HG02938 (cell line): ENCODE results near the gene MAPK10.
"Not testable (repeated sequence)": the region's sequence is repeated elsewhere in the genome, so short reads cannot be mapped to it uniquely, and the experiment has no call there.

Experiments
- ATAC-seq: cut with Tn5 transposase; IDR thresholded peaks from one replicate; pipeline ENCODE4 v1.9.1; 2021; ENCODE audit warnings: mild to moderate bottlenecking, moderate library complexity; ENCODE audit not compliant: unreplicated experiment

MAPK10 gene

GRCh38 chr4:86114563-86114962 is 245.3 kb downstream of the MAPK10 start:
- ATAC-seq, result no peak

DNA sequence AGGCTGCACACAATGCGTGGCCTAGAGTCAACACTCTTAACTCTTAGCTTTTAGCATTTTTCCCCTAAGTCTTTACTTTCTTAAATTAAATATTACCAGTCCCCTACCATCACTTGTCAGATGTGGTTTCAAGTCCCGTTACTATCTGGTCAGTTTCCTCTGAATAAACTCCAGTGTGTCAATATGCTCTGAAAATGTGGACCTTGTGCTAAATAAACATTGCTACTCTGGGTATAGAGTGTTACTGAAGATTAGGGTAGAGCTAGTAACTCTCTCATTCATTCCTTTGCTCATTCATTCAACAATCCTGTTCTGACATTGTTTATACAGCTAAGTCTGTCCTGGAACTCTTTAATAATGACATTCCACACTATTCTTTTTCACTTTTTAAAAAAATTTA is 251.0 kb downstream of the MAPK10 start:
- no peak for ATAC-seq

- ATAC-seq, result no peak
These were observed 251.7 kb downstream of the MAPK10 start for GRCh38 chr4:86108137-86108536.

DNA sequence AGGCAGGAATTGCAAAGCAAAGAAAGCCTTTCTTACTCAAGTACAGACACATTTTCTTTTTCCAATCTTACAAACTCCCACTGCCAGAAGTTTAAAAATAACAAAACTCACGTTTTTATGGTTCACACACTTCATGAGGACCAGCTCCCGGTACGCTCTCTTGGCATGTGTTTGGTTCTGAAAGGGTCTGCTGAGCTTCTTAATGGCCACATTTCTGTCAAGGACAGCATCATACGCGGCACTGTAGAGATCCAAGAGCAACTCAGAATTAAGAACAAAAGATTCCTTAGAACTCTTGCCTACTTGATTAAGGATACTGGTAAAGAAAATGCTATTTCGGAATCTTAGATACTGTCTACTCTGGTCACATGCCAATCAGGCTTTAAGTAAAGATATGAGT is 252.7 kb downstream of the MAPK10 start:
- no peak for ATAC-seq

- no peak for ATAC-seq
These were observed 253.4 kb downstream of the MAPK10 start for GRCh38 chr4:86106475-86106874.

DNA sequence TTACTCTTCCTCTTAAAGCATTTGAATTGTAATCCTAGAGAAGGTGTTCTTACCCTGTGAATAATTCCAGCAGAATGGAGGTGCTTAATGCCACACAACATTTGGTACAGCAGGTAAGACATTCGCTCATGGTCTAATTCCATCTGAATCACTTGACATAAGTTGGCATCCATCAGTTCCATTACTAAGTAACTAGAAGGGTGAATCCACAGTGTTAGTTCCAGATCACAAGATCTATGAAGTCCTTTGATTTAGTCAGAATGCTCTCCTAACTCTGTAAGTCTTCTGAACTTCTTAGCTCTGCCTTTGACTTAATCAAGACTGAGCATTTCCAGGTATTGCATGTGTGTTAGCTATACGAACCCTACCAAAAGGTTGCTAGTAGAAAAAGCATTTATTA is 258.0 kb downstream of the MAPK10 start:
- ATAC-seq, result no peak

DNA sequence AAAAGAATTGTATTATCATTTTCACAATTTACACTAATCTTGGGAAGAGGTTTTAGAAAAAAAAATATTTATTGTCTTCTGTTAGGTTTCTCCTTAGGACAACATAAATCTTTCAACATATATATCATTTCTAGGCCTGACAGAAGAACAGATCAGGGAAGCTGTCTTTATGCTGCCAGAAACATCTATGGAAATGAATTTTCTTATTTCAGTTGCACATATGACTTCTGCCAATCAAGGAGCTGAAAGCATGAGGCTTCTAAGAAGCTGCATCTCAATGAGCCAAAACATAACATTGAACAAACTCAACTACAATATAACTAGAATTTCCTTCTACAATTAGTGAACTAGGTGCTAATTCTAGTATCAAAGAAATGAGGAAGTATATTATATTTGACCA is 258.4 kb downstream of the MAPK10 start:
- no peak for ATAC-seq

- ATAC-seq, result no peak
These were observed 259.2 kb downstream of the MAPK10 start for GRCh38 chr4:86100539-86101215.

DNA sequence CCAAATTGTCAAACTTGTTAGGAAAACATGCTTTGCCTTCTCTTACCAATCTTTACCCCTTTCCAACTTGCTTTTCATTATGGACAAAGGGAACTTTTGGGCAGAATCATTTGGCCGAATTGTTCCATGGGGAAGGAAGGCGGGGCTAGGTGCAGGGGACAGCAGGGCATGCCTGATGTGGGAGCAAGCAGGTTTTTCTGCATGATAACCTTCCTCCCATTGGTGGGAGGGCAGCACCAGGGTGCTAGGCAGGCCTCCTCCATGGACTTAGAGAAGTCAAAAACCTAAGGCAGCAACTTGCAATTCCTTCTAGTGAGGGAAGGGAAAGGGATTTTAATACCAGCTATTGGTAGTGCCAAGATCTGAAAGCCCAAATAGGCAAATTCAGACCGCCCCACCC is 260.5 kb downstream of the MAPK10 start:
- no peak for ATAC-seq

DNA sequence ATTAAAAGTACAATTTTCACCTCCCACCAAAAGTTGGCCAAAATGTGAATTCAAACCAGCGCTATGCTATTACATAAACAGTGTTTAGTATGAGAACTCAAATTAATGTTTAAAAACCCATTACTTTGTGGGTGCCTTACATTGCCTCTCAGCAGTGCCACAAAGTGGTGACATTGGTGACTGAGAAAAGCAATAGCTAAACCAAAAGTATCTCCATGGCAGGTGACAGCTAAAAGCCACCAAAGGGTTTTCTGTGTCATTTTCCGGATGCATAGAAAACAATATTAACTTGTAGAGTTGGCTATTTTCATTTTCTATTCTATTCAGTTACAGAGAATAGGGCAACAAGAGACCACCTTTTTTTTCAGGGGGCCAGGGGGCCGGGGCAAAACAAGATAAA is 261.2 kb downstream of the MAPK10 start:
- ATAC-seq, result no peak

GRCh38 chr4:86096373-86096772 is 263.5 kb downstream of the MAPK10 start:
- ATAC-seq, result no peak

DNA sequence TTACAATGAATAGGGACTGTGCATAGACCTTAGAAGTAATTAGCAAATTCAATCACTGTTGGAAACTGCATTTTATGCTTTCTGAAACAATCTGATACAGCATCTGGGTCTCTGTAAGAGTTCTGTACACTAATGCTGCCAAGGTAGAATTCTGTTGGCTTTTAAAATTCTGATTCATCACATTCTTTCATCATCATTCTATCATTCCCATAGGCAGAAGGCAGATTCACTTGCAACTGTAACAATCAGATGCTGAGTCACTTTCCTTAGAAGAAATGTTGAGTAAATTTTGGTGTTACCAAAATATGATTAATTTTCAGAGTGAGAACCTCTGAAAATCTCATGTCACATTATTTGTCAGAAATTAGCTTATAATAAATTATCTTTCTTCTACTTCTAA is 267.2 kb downstream of the MAPK10 start:
- no peak for ATAC-seq

GRCh38 chr4:86091201-86091600 is 268.7 kb downstream of the MAPK10 start:
- no peak for ATAC-seq

GRCh38 chr4:86089781-86090323 is 270.0 kb downstream of the MAPK10 start:
- ATAC-seq, result no peak

DNA sequence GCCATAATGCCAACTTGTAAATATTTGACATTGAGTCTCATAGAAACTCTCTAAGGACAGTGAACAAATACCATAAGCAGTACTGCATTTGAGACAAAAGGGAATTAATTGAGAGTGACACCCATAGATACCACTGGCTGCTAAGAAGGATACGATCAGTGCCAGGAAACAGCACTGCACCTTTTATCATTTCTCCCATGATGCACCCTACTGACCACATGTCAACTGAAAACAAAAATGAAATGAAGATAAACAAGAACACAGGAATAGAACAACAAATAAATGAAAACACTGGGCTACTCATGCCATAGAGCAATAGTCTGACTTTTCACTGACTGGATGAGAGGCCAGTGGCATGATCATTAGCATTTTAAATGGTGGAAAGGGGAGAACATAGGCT is 270.8 kb downstream of the MAPK10 start:
- no peak for ATAC-seq

- ATAC-seq, result not testable (repeated sequence)
These were observed 284.1 kb downstream of the MAPK10 start for GRCh38 chr4:86075796-86076195.

DNA sequence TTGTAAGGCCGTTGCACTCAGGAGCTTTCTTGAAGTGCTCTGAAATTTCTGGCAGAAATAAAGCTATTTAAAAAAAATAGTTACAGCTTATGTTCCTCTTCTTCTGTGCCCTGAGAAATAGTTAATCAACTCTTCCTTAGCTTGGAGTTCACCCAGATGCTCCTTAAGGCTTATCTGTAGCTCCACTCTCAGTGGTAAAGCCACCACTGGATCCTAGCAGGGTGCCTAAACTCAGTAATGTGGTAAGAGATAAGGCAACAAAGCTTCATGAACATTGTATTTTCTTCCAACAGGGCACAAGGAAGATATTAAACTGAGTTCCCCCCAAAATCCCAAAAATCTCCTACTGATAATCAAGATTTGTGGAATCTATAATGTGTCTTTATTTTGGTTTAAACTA is 299.5 kb downstream of the MAPK10 start:
- no peak for ATAC-seq

DNA sequence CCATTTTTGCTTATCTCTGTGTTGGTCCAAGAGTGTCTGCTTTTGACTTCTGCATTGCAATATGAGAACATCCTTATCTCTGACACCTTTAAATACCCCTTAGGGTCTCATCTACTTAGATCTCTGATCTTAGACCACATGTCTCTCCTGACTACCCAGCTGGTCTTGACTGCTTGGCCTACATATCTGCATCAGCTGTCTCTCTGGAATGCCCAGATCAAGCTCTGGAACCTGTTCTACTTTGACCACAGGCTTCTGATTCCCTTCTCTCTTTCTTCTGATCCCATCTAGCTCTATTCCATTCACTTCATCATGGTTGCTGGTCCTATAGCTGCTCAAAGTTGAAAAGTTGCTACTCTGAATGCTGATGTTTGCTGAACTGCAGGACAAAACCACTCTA is 301.2 kb downstream of the MAPK10 start:
- ATAC-seq, result no peak

GRCh38 chr4:86055898-86056297 is 304.0 kb downstream of the MAPK10 start:
- ATAC-seq, result no peak

DNA sequence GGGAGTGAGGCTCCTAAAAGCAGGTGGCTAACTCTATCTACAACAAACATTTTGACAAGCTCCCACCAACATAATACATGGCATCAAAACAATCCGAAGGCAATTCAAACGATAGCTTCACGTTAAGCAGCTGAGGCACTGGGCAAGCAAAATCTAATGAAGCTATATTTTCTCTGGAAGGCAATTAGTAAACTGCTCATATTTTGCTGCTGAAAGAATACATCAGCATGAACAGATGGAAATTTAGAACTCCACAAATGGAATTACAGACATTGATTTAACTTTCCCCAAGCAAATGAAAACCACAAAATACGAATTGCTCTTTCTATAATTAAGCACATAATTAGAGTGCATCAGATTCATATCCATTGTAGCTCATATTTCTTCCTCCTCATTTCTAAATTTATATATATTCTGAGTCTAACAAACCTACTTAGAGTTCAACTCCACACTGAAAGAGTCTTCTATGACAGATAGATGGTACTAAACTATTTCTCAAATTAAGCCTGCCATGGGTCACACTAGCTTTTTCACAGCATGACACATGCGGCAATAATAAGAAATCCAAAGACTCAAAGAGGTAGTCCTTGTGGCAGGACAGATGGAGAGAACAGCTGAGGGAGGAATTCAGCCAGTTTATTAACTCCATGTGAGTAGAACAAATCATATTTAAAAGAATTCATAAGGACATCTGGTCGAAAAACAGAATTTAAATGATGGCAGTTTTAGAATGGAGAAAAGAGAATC is 305.4 kb downstream of the MAPK10 start:
- no peak for ATAC-seq

GRCh38 chr4:86050496-86050895 is 309.4 kb downstream of the MAPK10 start:
- ATAC-seq, result no peak

- ATAC-seq, result no peak
These were observed 311.4 kb downstream of the MAPK10 start for GRCh38 chr4:86048426-86048825.
